ENCODE data around the gene DGKB. TPM values are rescaled to one million over a fixed set of nuclear protein-coding genes. Genes with fewer than 3 reads are reported as not detected.

DGKB gene
- polyA plus RNA-seq, 1 of the 3 experiments (the other 2 are of a cell fraction) = 2.1 TPM

DNA sequence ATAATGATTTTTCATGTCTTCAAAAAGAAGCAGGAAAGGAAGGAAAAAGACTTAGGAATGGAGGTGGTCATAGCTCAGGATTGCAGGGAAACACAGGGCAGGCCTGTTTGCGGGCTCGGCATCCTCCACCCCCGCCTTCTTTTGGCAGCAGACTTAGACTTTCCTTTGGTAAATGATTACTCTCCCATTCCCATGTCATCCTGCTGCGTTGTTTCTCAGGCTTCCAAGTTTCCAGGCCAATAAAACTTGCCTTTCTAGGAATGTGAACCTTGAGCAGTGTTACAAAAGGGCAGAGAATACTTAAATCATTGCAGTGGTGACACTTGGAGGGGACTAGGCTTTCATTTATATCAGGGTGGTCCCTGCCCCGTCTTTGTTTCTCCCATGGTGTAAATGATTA lies 34.0 kb upstream of the DGKB start (continued):
- TF ChIP-seq FOSL2 (IDR thresholded peaks at IDR 0.05; ENCODE audit: borderline replicate concordance, low read depth) = no peak
- TF ChIP-seq, protein P1, sequence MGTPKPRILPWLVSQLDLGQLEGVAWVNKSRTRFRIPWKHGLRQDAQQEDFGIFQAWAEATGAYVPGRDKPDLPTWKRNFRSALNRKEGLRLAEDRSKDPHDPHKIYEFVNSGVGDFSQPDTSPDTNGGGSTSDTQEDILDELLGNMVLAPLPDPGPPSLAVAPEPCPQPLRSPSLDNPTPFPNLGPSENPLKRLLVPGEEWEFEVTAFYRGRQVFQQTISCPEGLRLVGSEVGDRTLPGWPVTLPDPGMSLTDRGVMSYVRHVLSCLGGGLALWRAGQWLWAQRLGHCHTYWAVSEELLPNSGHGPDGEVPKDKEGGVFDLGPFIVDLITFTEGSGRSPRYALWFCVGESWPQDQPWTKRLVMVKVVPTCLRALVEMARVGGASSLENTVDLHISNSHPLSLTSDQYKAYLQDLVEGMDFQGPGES (IDR thresholded peaks at IDR 0.05; ENCODE audit: low read depth, low read length) = no peak

DNA sequence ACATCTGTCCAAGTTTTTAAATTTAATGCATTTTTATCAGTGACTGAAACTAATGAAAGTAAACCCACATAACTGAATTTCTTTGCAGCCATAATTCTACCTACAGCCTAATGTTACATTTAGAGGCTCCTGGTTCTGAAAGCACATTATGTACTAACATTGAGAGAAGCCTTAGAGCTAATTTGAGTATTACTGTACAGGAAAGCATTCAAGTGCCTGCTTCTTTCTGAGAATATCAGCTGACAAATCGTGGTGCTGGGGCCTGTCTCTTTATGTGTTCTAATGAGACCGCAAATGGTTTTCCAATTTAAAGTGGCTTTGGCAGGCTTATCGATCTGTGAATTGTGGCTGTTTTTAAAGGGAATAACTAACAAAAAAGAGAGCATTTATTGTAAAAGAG lies 32.3 kb upstream of the DGKB start:
- ChIA-PET CTCF (interaction anchor here (0.6 to 1.3 kb wide), 2 partner anchors 44 to 217 kb away, joined by 3 to 6 read pairs; no protein-coding TSS in a partner anchor), POLR2A (no interaction called here)
- H3K27ac ChIP-seq (ENCODE audit: low read depth in 2 of 2, low read length in 1 of 2) = no peak overlapping the region
- no peaks in the 10 kb centered on the region for H3K79me2 ChIP-seq (ENCODE audit: insufficient read depth)
- no peaks in the 10 kb centered on the region for H3F3A ChIP-seq (replicated peaks; ENCODE audit: insufficient read depth)
- no peaks in the 10 kb centered on the region for H3K9me3 ChIP-seq
- H4K20me1 ChIP-seq (ENCODE audit: insufficient read depth) = no peaks in the 10 kb centered on the region
- WGBS (ENCODE audit: low lambda C conversion rate) = 74% methylated on average over 3 of the region's 3 CpGs
- no peak overlapping the region for H3K4me2 ChIP-seq
- no peaks in the 10 kb centered on the region for H3K27me3 ChIP-seq (ENCODE audit: insufficient read depth)
- no peaks in the 10 kb centered on the region; a peak in 1 of 4 replicates for H3K4me1 ChIP-seq (ENCODE audit: control insufficient read depth in 1 of 2, insufficient read depth in 2 of 2, low read depth in 1 of 2, low read length in 1 of 2)
- H3K9me2 ChIP-seq = no peaks in the 10 kb centered on the region
- no peak overlapping the region for H2AFZ ChIP-seq (ENCODE audit: low read depth)
- H3K4me3 ChIP-seq (ENCODE audit: low read depth in 2 of 2, low read length in 1 of 2) = no peak overlapping the region
- TF ChIP-seq, protein P2, sequence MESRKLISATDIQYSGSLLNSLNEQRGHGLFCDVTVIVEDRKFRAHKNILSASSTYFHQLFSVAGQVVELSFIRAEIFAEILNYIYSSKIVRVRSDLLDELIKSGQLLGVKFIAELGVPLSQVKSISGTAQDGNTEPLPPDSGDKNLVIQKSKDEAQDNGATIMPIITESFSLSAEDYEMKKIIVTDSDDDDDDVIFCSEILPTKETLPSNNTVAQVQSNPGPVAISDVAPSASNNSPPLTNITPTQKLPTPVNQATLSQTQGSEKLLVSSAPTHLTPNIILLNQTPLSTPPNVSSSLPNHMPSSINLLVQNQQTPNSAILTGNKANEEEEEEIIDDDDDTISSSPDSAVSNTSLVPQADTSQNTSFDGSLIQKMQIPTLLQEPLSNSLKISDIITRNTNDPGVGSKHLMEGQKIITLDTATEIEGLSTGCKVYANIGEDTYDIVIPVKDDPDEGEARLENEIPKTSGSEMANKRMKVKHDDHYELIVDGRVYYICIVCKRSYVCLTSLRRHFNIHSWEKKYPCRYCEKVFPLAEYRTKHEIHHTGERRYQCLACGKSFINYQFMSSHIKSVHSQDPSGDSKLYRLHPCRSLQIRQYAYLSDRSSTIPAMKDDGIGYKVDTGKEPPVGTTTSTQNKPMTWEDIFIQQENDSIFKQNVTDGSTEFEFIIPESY (IDR thresholded peaks at IDR 0.05; ENCODE audit: borderline replicate concordance, low read depth) = no peak
- TF ChIP-seq GATA2 (CRISPR knock-in tag; IDR thresholded peaks at IDR 0.05) (no peak), FOSL2 (IDR thresholded peaks at IDR 0.05; ENCODE audit: borderline replicate concordance, low read depth) (no peak), RCOR1 (IDR thresholded peaks at IDR 0.05; ENCODE audit: low read length) (no peak)
- TF ChIP-seq, protein P3, sequence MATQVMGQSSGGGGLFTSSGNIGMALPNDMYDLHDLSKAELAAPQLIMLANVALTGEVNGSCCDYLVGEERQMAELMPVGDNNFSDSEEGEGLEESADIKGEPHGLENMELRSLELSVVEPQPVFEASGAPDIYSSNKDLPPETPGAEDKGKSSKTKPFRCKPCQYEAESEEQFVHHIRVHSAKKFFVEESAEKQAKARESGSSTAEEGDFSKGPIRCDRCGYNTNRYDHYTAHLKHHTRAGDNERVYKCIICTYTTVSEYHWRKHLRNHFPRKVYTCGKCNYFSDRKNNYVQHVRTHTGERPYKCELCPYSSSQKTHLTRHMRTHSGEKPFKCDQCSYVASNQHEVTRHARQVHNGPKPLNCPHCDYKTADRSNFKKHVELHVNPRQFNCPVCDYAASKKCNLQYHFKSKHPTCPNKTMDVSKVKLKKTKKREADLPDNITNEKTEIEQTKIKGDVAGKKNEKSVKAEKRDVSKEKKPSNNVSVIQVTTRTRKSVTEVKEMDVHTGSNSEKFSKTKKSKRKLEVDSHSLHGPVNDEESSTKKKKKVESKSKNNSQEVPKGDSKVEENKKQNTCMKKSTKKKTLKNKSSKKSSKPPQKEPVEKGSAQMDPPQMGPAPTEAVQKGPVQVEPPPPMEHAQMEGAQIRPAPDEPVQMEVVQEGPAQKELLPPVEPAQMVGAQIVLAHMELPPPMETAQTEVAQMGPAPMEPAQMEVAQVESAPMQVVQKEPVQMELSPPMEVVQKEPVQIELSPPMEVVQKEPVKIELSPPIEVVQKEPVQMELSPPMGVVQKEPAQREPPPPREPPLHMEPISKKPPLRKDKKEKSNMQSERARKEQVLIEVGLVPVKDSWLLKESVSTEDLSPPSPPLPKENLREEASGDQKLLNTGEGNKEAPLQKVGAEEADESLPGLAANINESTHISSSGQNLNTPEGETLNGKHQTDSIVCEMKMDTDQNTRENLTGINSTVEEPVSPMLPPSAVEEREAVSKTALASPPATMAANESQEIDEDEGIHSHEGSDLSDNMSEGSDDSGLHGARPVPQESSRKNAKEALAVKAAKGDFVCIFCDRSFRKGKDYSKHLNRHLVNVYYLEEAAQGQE (IDR thresholded peaks at IDR 0.05; ENCODE audit: low read depth, low read length) = no peak
- no peak overlapping the region for H3K9ac ChIP-seq
- H3K36me3 ChIP-seq (replicated peaks in 1 of 2; ENCODE audit: control insufficient read depth in 1 of 2, insufficient read depth in 2 of 2, low read length in 1 of 2) = no peaks in the 10 kb centered on the region
- no peak for DNase-seq

Measured in SK-N-SH (cell line).